ENCODE results near the gene MOB3B. TPM values are rescaled to one million over a fixed set of nuclear protein-coding genes. Genes with fewer than 3 reads are reported as not detected.

The MOB3B gene
- total RNA-seq, 1 donor from 2014 or later, result 17.8 TPM

GRCh38 chr9:27396495-27396894, 133.1 kb downstream of the MOB3B start:
- intact Hi-C loops (cut with DNase I), result no loop called here
- Histone ChIP-seq H3K27me3 (no peaks in the 10 kb centered on the region), H3K4me1 (peaks cover 22% of the 10 kb centered on the region), H3K4me3 (no peak overlapping the region), H3K9me3 (no peaks in the 10 kb centered on the region), H3K27ac (no peak overlapping the region), H3K36me3 (no peaks in the 10 kb centered on the region)
- no peak for ATAC-seq
- TF ChIP-seq, protein P1, sequence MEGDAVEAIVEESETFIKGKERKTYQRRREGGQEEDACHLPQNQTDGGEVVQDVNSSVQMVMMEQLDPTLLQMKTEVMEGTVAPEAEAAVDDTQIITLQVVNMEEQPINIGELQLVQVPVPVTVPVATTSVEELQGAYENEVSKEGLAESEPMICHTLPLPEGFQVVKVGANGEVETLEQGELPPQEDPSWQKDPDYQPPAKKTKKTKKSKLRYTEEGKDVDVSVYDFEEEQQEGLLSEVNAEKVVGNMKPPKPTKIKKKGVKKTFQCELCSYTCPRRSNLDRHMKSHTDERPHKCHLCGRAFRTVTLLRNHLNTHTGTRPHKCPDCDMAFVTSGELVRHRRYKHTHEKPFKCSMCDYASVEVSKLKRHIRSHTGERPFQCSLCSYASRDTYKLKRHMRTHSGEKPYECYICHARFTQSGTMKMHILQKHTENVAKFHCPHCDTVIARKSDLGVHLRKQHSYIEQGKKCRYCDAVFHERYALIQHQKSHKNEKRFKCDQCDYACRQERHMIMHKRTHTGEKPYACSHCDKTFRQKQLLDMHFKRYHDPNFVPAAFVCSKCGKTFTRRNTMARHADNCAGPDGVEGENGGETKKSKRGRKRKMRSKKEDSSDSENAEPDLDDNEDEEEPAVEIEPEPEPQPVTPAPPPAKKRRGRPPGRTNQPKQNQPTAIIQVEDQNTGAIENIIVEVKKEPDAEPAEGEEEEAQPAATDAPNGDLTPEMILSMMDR (IDR thresholded peaks at IDR 0.05), result no peak
- no peak for DNase-seq

- Histone ChIP-seq H3K27ac (no peak overlapping the region), H3K4me1 (peaks cover 22% of the 10 kb centered on the region), H3K27me3 (no peaks in the 10 kb centered on the region), H3K9me3 (no peaks in the 10 kb centered on the region), H3K4me3 (no peak overlapping the region), H3K36me3 (no peaks in the 10 kb centered on the region)
- intact Hi-C loops (cut with DNase I), result no loop called here
- ATAC-seq (no peak), DNase-seq (no peak)
- TF ChIP-seq, protein P1 (IDR thresholded peaks at IDR 0.05), result no peak
Observed at GRCh38 chr9:27395484-27395921, 134.1 kb downstream of the MOB3B start.

DNA sequence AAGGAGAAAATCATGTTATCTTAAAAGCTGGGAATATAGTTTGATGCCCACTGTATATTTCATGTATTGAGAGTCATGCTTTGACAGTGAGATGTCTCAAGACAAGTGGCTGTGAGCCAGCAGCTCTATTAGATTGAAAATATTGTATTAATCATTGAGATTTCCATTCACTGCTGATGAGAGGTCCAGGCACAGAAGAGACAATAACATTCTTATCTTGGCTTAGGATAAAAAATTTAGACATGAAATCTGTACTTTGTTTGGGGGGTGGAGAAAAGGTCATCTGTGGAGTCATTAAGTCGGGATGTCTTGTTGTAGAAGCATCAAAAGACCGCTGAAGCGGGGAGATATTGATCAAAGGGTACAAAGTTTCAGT, 134.8 kb downstream of the MOB3B start:
- Histone ChIP-seq H3K4me3 (no peak overlapping the region), H3K4me1 (peaks cover 22% of the 10 kb centered on the region), H3K27ac (no peak overlapping the region), H3K9me3 (no peaks in the 10 kb centered on the region), H3K36me3 (no peaks in the 10 kb centered on the region), H3K27me3 (no peaks in the 10 kb centered on the region)
- ATAC-seq (no peak), DNase-seq (no peak)
- TF ChIP-seq, protein P1 (IDR thresholded peaks at IDR 0.05), result no peak
- intact Hi-C loops (cut with DNase I), result no loop called here

DNA sequence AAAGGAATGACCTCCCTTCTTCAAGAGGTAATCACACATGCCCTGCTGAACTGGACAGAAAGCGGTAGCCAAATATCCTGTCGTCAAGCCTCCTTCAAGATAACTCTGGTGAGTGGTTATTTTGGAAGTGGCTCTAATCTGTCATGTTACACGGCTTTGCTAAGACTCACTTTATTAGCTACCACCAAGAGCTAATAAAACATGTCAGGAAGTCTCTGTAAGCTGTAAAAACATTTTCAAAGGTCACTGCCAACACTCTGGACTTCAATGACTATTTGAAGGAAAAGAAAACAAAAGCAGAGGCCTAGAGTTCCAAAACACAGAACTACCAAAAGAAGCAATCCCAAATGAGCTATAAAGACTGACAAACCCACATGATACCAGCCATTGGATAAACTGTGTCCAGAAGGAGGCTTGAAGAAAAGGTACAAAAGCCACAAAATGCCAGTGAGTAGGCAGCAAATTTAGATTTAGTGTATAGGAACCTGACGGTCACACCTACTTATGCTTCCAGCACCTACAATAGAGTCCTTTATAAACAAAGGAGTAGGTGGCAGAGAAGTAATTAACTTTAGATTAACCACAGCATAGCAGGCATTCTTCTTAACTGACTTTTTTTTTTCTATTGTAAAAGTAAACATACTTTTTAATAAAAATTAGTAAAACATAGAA, 135.3 kb downstream of the MOB3B start:
- ATAC-seq, result peak; percentile 80
- intact Hi-C loops (cut with DNase I), result no loop called here

DNA sequence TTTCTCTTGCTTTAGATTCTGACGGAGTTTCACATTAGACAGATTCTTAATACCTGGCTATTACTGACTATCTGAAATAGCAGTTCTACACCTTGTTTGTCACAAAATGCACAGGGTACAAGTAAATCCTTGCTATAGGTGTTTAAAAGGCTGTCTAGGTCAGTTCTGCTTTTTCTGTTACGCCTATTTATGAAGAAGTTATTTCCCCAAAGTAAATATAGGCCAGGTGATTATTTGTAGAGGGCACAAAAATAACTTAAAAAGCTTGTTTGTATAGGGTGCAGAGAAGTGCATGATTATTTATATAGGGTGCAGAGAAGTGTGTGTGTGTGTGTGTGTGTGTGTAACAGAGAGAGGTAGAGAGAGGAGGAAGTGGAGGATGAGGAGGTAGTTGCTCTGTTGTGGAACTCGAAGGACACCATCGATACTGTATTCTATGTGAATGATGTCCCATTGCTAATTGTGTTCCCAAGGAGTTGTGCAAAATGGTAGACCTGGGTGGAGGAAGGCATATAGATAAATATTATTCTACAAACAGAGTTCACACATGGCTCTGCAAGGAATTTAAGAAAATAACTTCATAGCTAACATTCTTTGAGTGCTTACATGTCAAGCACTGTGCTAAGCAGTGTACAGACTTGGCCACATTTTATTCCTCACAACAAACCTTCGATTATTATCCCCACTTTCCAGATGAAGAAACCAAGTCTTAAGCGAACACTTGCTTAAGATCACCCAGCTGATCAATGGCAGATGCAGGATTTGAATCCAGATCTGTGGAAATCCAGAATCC, 136.4 kb downstream of the MOB3B start:
- Histone ChIP-seq H3K27ac (no peak overlapping the region), H3K4me1 (peaks cover 22% of the 10 kb centered on the region), H3K9me3 (no peaks in the 10 kb centered on the region), H3K36me3 (no peaks in the 10 kb centered on the region), H3K4me3 (no peak overlapping the region), H3K27me3 (no peaks in the 10 kb centered on the region)
- TF ChIP-seq, protein P1 (IDR thresholded peaks at IDR 0.05), result no peak
- intact Hi-C loops (cut with DNase I), result no loop called here
- DNase-seq, result no peak
- no peak for ATAC-seq

More for the DNA sequence above, 135.3 kb downstream of the MOB3B start:
- Histone ChIP-seq H3K27ac (no peak overlapping the region), H3K4me1 (peaks cover 22% of the 10 kb centered on the region), H3K9me3 (no peaks in the 10 kb centered on the region), H3K4me3 (no peak overlapping the region), H3K27me3 (no peaks in the 10 kb centered on the region), H3K36me3 (no peaks in the 10 kb centered on the region)
- no peak for DNase-seq
- TF ChIP-seq, protein P1 (IDR thresholded peaks at IDR 0.05), result no peak

Data from upper lobe of right lung (tissue), 1 donor.